Body of pancreas (tissue), 4 donors: ENCODE data around the gene TRIM10.

ENCODE experiments used
- POLR2A ChIP-seq, 3 donors: fragments of 450-650 bp; IDR thresholded peaks; one replicate each; pipeline ENCODE4 v1.6.1; 2016; ENCODE audit warnings: antibody characterized with exemption in 3 of 3, mild to moderate bottlenecking in 2 of 3
- TF ChIP-seq, protein P1 (sequence below), 7 experiments: fragments of 450-650 bp in 4 of 7; fragments of 200-600 bp in 3 of 7; sonication (generic) in 3 of 7; IDR thresholded peaks; one replicate each; pipeline ENCODE4 v1.5.1; 2016 to 2019; ENCODE audit warnings: antibody characterized with exemption in 7 of 7

DNA sequence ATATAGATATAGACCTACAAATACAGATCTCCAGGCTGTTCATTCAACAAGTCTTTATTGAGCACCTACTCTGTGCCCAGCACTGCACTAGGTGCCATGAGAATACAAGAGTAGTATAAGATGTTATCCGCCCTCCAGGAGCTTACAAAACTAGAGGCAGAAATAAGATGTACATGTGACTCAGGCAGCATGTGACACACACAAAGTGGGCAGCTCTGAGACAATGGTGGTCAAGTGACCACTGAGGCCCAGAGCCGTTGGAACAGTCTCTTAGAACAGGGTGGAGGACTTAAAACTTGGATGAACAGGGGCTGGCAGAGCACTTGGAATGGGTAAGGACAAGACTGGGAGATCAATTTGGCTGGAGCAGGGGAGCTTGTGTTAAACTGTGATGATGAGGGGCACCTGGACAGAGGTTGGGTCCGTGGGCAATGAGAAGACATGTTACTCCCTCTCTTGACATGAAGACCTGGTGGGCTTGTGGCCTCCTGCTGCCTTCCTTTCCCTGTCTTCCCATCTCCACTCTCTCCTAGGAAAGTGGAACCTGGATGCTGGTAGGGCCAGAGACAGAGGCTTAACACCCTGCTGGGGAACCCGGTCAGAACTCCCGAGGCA is 23.5 kb upstream of the TRIM10 start:
- TF ChIP-seq POLR2A (IDR thresholded peaks at IDR 0.05): no peak
- TF ChIP-seq, protein P1, sequence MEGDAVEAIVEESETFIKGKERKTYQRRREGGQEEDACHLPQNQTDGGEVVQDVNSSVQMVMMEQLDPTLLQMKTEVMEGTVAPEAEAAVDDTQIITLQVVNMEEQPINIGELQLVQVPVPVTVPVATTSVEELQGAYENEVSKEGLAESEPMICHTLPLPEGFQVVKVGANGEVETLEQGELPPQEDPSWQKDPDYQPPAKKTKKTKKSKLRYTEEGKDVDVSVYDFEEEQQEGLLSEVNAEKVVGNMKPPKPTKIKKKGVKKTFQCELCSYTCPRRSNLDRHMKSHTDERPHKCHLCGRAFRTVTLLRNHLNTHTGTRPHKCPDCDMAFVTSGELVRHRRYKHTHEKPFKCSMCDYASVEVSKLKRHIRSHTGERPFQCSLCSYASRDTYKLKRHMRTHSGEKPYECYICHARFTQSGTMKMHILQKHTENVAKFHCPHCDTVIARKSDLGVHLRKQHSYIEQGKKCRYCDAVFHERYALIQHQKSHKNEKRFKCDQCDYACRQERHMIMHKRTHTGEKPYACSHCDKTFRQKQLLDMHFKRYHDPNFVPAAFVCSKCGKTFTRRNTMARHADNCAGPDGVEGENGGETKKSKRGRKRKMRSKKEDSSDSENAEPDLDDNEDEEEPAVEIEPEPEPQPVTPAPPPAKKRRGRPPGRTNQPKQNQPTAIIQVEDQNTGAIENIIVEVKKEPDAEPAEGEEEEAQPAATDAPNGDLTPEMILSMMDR (IDR thresholded peaks at IDR 0.05): no peak
